ENCODE results near the gene TXN.
"Not testable (repeated sequence)": the region's sequence is repeated elsewhere in the genome, so short reads cannot be mapped to it uniquely, and the experiment has no call there.

The TXN gene

GRCh38 chr9:110198357-110198756 lies 58.0 kb downstream of the TXN start:
- no peak for DNase-seq (ENCODE audit: low read depth)
- TF ChIP-seq CTCF (conservative IDR thresholded peaks at IDR 0.05; ENCODE audit: low read depth, low read length), result no peak
- no peak overlapping the region for H3K4me3 ChIP-seq (ENCODE audit: low read length)

- no peak for DNase-seq (ENCODE audit: low read depth)
- peak; percentile 6 for TF ChIP-seq CTCF (conservative IDR thresholded peaks at IDR 0.05; ENCODE audit: low read depth, low read length)
- H3K4me3 ChIP-seq (ENCODE audit: low read length), result no peak overlapping the region
These were observed 58.7 kb downstream of the TXN start for GRCh38 chr9:110197330-110198187.

GRCh38 chr9:110196084-110196499 lies 60.2 kb downstream of the TXN start:
- H3K4me3 ChIP-seq (ENCODE audit: low read length); DNase-seq (ENCODE audit: low read depth): not testable (repeated sequence)
